SK-N-DZ (cell line): Measurements from ENCODE around the gene PDZRN4.
A peak's percentile ranks its signal among the peaks of the same experiment; 100 is the strongest.
"Not testable (repeated sequence)": the region's sequence is repeated elsewhere in the genome, so short reads cannot be mapped to it uniquely, and the experiment has no call there.

Experiments used
- DNase-seq: peaks from one replicate; pipeline ENCODE4 v3.0.0-alpha.2; 2015; ENCODE audit warnings: low spot score

PDZRN4 gene

GRCh38 chr12:41280341-41281095, 92.4 kb downstream of the PDZRN4 start:
- not testable (repeated sequence) for DNase-seq

DNA sequence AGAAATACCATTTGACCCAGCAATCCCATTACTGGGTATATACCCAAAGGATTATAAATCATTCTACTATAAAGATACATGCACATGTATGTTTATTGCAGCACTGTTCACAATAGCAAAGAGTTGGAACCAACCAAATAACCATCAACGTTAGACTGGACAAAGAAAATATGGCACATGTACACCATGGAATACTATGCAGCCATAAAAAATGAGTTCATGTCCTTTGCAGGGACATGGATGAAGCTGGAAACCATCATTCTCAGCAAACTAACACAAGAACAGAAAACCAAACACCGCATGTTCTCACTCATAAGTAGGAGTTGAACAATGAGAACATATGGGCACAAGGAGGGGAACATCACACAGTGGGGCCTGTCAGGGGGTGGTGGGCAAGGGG, 97.3 kb downstream of the PDZRN4 start:
- not testable (repeated sequence) for DNase-seq

DNA sequence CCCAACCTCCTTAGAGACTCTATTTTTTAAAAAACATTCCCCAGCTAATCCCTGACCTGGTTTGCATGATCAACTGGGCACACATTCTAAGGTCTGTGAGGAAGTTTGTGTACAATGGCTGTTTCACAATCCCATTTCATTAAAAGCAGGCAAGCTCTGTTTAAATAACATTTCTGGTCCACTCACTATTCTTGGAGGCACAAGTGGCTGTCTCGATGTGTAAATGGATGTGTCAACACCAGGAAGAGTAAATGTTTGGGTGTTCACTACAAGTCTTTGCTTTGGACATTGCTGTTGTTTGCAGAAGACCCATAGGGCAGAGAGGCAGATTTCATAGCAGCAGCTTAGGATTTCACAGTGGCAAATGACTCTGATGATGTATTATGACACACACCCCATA, 98.3 kb downstream of the PDZRN4 start:
- no peak for DNase-seq

GRCh38 chr12:41287500-41288141, 99.5 kb downstream of the PDZRN4 start:
- DNase-seq: no peak

DNA sequence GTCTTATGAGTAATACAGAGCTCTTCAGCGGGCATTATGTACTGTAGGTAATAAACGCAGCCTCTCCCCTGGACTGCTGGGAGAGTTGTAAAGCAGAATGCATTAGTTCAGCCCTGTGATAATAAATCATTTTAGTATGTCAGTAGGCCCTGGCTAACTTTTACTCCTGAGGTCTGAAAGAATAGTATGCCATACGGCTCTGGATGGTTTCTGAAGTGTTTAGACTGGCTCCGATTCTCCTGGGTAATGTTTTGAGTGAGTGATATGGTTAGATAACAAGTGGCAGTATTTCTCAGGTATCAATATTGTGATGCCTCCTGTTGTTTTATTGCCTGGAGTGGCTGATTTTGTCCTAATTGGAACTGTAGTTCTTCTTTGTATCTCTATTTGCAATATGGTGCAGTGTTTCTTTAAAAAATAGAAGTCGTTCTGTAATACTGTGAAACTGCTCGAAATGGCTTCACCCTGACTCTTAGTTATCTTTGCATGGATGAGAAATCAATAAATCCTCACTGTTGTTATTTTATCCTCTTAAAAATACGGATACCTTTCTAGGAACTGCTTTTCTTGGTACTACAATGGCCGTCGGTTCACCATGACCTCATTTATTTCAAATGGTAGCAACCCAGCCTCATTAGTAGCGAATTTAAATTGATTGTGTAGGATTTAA, 100.2 kb downstream of the PDZRN4 start:
- DNase-seq: no peak

GRCh38 chr12:41289501-41289900, 101.4 kb downstream of the PDZRN4 start:
- DNase-seq: no peak

GRCh38 chr12:41293011-41293410, 104.9 kb downstream of the PDZRN4 start:
- no peak for DNase-seq

- DNase-seq: no peak
These were observed 105.3 kb downstream of the PDZRN4 start for GRCh38 chr12:41293461-41293860.

- no peak for DNase-seq
These were observed 114.9 kb downstream of the PDZRN4 start for GRCh38 chr12:41302979-41303403.

DNA sequence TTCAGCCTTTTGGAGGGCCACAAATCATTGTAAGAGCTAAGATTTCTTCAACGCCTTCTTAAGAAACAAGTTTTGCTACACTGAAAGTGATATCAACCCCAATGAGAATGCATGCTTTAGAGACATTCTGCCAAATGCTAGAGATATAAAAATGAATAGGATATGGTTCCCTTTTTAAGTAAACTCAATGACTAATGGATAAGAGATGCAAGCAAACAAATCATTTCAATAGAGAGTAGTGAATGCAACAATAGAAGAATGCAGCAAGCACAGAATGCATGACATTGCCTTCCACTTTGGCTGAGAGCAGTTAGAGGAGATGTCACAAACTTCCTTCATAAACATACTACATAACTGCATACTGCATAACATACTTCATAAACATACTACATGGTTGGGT, 116.4 kb downstream of the PDZRN4 start:
- no peak for DNase-seq

GRCh38 chr12:41310367-41310766, 122.2 kb downstream of the PDZRN4 start:
- DNase-seq: no peak

GRCh38 chr12:41311883-41312282, 123.8 kb downstream of the PDZRN4 start:
- no peak for DNase-seq

DNA sequence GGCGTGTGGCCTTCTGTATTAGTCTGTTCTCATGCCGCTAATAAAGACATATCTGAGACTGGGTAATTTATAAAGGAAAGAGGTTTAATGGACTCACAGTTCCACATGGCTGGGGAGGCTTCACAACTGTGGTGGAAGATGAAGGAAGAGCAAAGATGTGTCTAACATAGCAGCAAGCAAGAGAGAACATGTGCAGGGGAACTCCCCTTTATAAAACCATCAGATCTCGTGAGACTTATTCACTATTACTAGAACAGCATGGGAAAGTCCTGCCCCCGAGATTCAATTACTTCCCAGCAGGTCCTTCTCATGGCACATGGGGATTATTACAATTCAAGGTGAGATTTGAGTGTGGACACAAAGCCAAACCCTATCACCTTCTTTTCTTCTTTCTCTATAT, 124.3 kb downstream of the PDZRN4 start:
- DNase-seq: not testable (repeated sequence)

DNA sequence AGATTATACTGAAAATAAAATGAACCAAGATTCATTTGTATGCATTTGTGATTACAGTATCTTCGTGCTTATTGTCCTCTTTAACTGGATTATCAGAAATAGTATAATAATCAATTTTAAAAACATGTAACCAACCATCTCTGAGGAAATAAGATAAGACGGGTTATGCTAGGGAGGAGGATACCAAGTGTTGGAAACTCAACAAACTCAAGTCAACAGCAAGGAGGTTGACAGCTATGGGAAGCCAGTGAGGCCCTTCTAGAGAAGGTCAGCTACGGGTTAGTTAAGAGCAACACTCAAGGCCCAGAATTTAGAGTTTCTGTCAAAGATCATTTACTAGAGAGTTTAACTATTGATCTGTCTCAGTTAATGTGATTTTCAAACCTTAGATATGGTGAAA, 137.2 kb downstream of the PDZRN4 start:
- no peak for DNase-seq

- DNase-seq: no peak
These were observed 139.2 kb downstream of the PDZRN4 start for GRCh38 chr12:41327096-41327895.

DNA sequence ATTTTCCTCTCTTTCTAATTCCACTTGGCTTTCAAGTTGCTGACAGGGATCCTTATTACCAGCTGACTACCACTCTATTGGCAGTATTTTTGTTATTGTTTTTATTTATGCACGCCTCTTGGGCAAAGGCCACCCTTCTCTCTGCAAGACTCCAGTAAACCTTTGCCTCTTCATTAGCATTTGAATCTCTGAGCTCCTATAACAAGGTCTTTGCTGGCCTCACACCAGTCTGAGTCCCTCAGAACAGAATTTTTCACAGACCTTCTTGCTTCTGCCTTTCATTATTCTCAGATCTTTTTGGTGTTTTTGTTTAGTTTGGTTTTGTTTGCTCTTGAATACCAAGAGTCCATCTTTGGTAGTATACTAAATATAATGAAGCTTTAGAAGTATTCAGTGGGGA, 145.9 kb downstream of the PDZRN4 start:
- no peak for DNase-seq

GRCh38 chr12:41334390-41334789, 146.3 kb downstream of the PDZRN4 start:
- peak; percentile 97 for DNase-seq

- DNase-seq: peak; percentile 27
These were observed 148.0 kb downstream of the PDZRN4 start for GRCh38 chr12:41336041-41336549.

DNA sequence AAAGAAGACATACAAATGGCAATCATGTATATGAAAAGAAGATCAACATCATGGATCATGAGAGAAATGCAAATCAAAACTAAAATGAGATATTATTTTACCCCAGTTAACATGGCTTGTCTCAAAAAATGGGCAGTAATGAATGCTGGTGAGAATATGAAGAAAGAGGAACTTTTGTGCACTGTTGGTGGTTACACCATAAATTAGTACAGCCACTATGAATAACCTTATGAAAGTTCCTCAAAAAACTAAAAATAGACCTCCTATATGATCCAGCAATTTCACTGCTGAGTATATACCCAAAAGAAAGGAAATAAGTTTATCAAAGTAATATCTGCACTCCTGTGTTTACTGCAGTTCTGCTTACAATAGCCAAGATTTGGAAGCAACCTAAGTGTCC, 151.7 kb downstream of the PDZRN4 start:
- no peak for DNase-seq

GRCh38 chr12:41344776-41345470, 156.8 kb downstream of the PDZRN4 start:
- peak; percentile 10 for DNase-seq

GRCh38 chr12:41348198-41348597, 160.1 kb downstream of the PDZRN4 start:
- no peak for DNase-seq
